ENCODE data around the gene KIAA1328. TPM values are rescaled to one million over a fixed set of nuclear protein-coding genes. Genes with fewer than 3 reads are reported as not detected.

KIAA1328 gene
- total and polyA plus RNA-seq, 2 experiments from 2014 or later, result 3.3 to 12.5 TPM

DNA sequence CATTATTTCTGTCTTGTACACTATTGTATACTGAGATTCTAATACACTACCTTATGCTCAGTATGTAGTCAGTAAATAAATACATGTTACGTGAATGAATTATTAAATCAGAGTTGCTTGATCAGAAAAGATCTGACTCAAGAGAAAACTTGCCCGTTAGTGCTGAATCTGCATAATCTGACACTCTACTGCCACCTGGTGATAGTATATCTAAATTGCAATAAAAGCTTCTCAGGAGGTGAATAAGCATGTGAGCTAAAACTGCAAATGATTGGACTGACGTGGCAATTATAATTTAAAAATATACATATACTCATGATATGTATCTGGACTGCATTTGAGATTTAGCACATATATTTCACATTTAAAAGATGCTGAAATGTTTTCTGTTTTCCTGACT lies 70.4 kb downstream of the KIAA1328 start:
- H3K9me3 ChIP-seq (ENCODE audit: low read depth), result no peaks in the 10 kb centered on the region
- H4K20me1 ChIP-seq (ENCODE audit: insufficient read depth, poor library complexity, severe bottlenecking), result no peaks in the 10 kb centered on the region
- no peaks in the 10 kb centered on the region for H3K79me2 ChIP-seq
- no peaks in the 10 kb centered on the region for H3K36me3 ChIP-seq (replicated peaks; ENCODE audit: insufficient read depth, low read depth)
- H3K9me2 ChIP-seq (replicated peaks; ENCODE audit: insufficient read depth), result no peaks in the 10 kb centered on the region
- H3K27me3 ChIP-seq, result no peaks in the 10 kb centered on the region
- H2AFZ ChIP-seq, result no peak overlapping the region
- TF ChIP-seq EZH2 (IDR thresholded peaks at IDR 0.05; ENCODE audit: borderline replicate concordance) (no peak), EZH2phosphoT487 (IDR thresholded peaks at IDR 0.05; ENCODE audit: low read depth, severe bottlenecking, unreplicated experiment) (no peak)
- TF ChIP-seq, protein P1, sequence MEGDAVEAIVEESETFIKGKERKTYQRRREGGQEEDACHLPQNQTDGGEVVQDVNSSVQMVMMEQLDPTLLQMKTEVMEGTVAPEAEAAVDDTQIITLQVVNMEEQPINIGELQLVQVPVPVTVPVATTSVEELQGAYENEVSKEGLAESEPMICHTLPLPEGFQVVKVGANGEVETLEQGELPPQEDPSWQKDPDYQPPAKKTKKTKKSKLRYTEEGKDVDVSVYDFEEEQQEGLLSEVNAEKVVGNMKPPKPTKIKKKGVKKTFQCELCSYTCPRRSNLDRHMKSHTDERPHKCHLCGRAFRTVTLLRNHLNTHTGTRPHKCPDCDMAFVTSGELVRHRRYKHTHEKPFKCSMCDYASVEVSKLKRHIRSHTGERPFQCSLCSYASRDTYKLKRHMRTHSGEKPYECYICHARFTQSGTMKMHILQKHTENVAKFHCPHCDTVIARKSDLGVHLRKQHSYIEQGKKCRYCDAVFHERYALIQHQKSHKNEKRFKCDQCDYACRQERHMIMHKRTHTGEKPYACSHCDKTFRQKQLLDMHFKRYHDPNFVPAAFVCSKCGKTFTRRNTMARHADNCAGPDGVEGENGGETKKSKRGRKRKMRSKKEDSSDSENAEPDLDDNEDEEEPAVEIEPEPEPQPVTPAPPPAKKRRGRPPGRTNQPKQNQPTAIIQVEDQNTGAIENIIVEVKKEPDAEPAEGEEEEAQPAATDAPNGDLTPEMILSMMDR (IDR thresholded peaks at IDR 0.05; ENCODE audit: poor library complexity), result peak; percentile 19
- no peak overlapping the region for H3K4me2 ChIP-seq
- no peak overlapping the region for H3K4me3 ChIP-seq
- peak; percentile 11 for DNase-seq (ENCODE audit: low spot score)
- 81% methylated on average over 3 of the region's 3 CpGs for WGBS (ENCODE audit: low lambda C conversion rate, missing lambda C conversion rate)
- no peaks in the 10 kb centered on the region for H3K4me1 ChIP-seq (ENCODE audit: insufficient read depth)
- no peak overlapping the region for H3K27ac ChIP-seq

DNA sequence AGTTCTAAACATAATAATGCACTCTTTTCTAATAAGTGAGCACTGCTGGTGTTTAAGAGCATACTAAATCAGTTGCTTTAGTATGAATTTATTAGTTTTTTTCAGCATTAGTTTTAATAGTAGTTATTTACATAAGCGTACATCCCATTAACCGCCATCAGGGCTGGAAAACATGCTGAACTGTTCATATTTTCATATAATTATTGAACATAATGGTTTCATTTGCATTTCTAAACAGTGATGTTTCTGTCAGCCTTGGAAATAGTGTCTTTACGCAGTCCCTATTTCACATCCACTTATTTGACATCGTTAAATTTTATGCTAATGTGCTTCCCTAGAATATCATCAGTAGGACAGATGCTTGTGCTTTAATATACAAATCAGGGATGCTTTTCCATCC lies 71.5 kb downstream of the KIAA1328 start:
- no peaks in the 10 kb centered on the region for H4K20me1 ChIP-seq (ENCODE audit: insufficient read depth, poor library complexity, severe bottlenecking)
- H3K4me1 ChIP-seq (ENCODE audit: insufficient read depth), result no peaks in the 10 kb centered on the region
- H3K4me3 ChIP-seq, result no peak overlapping the region
- no peak overlapping the region for H2AFZ ChIP-seq
- H3K27me3 ChIP-seq, result no peaks in the 10 kb centered on the region
- TF ChIP-seq, protein P1 (IDR thresholded peaks at IDR 0.05; ENCODE audit: poor library complexity), result no peak
- TF ChIP-seq EZH2 (IDR thresholded peaks at IDR 0.05; ENCODE audit: borderline replicate concordance) (no peak), EZH2phosphoT487 (IDR thresholded peaks at IDR 0.05; ENCODE audit: low read depth, severe bottlenecking, unreplicated experiment) (no peak)
- no peaks in the 10 kb centered on the region for H3K9me2 ChIP-seq (replicated peaks; ENCODE audit: insufficient read depth)
- no peak overlapping the region for H3K27ac ChIP-seq
- no peaks in the 10 kb centered on the region for H3K36me3 ChIP-seq (replicated peaks; ENCODE audit: insufficient read depth, low read depth)
- no peaks in the 10 kb centered on the region for H3K79me2 ChIP-seq
- H3K4me2 ChIP-seq, result no peak overlapping the region
- no peak for DNase-seq (ENCODE audit: low spot score)
- H3K9me3 ChIP-seq (ENCODE audit: low read depth), result no peaks in the 10 kb centered on the region
- 99% methylated on average over 4 of the region's 4 CpGs for WGBS (ENCODE audit: low lambda C conversion rate, missing lambda C conversion rate)

DNA sequence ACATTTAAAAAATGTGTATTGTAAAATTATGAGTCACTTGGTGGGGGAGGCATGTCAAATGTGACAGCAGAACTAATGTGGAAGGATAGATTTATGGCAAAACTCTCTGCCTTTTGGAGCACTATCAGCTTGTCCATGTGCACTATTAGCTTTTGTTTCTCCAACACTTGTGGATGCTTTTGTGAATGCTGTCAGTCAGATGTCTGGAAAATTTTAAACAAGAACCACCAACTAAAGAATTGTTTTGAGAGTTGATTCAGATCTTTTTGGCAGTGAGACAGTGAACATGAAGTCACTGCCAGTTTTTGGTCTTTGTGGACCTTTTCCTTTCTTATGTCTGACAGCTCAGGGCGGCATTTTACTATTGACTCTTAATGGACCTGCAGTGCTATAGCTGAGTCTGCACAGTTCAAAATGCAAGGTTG lies 72.4 kb downstream of the KIAA1328 start:
- Histone ChIP-seq H3K4me1 (ENCODE audit: insufficient read depth) (no peaks in the 10 kb centered on the region), H3K9me2 (replicated peaks; ENCODE audit: insufficient read depth) (no peaks in the 10 kb centered on the region), H3K9me3 (ENCODE audit: low read depth) (no peaks in the 10 kb centered on the region), H3K27me3 (no peaks in the 10 kb centered on the region), H3K79me2 (no peaks in the 10 kb centered on the region), H3K36me3 (replicated peaks; ENCODE audit: insufficient read depth, low read depth) (no peaks in the 10 kb centered on the region), H3K27ac (no peak overlapping the region), H3K4me2 (no peak overlapping the region), H2AFZ (no peak overlapping the region), H4K20me1 (ENCODE audit: insufficient read depth, poor library complexity, severe bottlenecking) (no peaks in the 10 kb centered on the region), H3K4me3 (no peak overlapping the region)
- 96% methylated on average over 1 of the region's 1 CpG for WGBS (ENCODE audit: low lambda C conversion rate, missing lambda C conversion rate)
- TF ChIP-seq, protein P1 (IDR thresholded peaks at IDR 0.05; ENCODE audit: poor library complexity), result no peak
- TF ChIP-seq EZH2 (IDR thresholded peaks at IDR 0.05; ENCODE audit: borderline replicate concordance) (no peak), EZH2phosphoT487 (IDR thresholded peaks at IDR 0.05; ENCODE audit: low read depth, severe bottlenecking, unreplicated experiment) (no peak)
- no peak for DNase-seq (ENCODE audit: low spot score)
